ENCODE data around the gene PARVA. TPM values are rescaled to one million over a fixed set of nuclear protein-coding genes. Genes with fewer than 3 reads are reported as not detected.

The PARVA gene
- polyA plus RNA-seq, 2 of the 4 experiments (the other 2 are of a cell fraction) = 25.5 to 26.1 TPM

DNA sequence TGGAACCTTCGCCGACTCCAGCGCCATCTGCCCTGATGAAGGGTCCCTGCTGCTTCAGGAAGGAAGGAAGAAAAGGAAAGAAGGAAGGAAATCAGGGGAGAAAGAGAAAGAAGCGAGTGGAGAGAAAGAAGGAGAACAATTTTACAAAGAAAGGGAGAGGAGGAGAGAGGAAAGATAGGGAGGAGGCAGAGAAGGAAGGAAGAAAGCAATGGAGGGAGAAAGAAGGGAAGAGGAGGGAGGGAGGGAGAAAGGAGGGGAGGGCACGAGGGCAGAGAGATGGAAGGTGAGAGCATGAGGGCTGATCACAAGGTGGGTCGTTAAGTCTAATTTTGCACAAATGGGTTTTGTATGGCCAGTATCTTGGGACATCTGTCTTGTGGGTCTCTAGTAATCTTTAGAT is 39.2 kb downstream of the PARVA start:
- ChIA-PET POLR2A (no interaction called here), CTCF (no interaction called here)
- no peak for DNase-seq (ENCODE audit: low read depth in 1 of 2, low spot score in 1 of 2)
- H3K4me3 ChIP-seq = no peak overlapping the region
- no peak for TF ChIP-seq ZNF302 (CRISPR knock-in tag; IDR thresholded peaks at IDR 0.05)
- TF ChIP-seq, protein P1, sequence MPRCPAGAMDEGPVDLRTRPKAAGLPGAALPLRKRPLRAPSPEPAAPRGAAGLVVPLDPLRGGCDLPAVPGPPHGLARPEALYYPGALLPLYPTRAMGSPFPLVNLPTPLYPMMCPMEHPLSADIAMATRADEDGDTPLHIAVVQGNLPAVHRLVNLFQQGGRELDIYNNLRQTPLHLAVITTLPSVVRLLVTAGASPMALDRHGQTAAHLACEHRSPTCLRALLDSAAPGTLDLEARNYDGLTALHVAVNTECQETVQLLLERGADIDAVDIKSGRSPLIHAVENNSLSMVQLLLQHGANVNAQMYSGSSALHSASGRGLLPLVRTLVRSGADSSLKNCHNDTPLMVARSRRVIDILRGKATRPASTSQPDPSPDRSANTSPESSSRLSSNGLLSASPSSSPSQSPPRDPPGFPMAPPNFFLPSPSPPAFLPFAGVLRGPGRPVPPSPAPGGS (IDR thresholded peaks at IDR 0.05) = no peak
- TF ChIP-seq RCOR1 (IDR thresholded peaks at IDR 0.05; ENCODE audit: low read depth, low read length) = no peak
- no peak for TF ChIP-seq NPAS2 (CRISPR knock-in tag; IDR thresholded peaks at IDR 0.05; ENCODE audit: borderline replicate concordance)
- TF ChIP-seq RNF2 (IDR thresholded peaks at IDR 0.05; ENCODE audit: borderline replicate concordance, low read depth) = no peak
- no peak overlapping the region for H3K4me2 ChIP-seq
- no peak for FAIRE-seq
- no peaks in the 10 kb centered on the region for H3K9me3 ChIP-seq
- H3K27ac ChIP-seq = 0 out of 6 replicates have a peak overlapping the region, but pooled peaks of 1 of the 2 experiments have one; percentile 11
- peaks cover 16% of the 10 kb centered on the region for H3K4me1 ChIP-seq
- WGBS (ENCODE audit: missing lambda C conversion rate) = 91% methylated on average over 6 of the region's 6 CpGs
- ATAC-seq = no peak

DNA sequence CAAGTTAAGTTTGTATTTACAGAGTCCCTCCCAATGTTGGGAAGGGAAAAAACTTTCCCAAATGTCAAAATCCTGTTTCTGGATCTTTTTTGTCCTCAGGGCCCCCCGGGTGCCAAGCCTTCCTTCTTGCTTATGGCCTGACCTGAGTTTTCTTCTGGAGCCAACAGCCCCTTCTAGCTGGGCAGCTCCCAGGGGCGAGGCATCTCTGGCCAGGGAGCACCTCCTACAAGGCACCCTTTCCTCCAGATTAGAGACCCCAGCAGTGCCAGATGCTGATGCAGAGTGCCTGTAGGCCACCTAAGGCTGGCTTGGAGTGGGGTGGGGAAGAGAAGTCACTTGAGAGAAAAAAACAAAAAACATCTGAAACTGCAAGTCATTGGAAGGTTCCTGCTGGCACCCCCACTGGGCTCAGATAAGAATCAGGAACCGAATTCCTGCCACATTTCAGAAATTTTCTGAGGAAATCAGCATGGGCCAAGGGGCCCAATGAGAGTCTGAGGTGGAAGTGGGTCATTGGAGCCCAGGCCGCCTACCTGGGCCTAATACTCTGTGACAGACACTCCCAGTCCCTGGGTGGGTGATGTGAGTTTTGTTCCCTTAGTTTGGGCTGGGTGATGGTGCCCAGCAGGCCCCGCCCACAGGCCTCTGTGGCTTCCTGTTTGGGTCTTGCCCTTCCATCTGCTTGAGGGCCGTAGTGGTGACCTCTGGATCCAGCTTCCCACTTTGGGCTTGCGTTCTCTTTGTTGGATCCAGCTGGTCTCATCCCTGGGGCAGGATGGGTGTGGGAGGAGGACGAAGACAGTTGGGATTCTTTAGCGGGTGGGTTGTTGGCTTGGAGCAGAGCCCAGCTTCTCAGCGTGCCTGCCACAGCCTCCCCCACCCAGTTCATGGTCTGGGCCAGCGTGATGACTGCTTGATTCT is 40.6 kb downstream of the PARVA start:
- 92% methylated on average over 11 of the region's 11 CpGs for WGBS (ENCODE audit: missing lambda C conversion rate)
- peak; percentile 33; the same call in 1 of the 2 replicates for TF ChIP-seq NFE2L2 (conservative IDR thresholded peaks at IDR 0.05; ENCODE audit: low read length)
- no peak for TF ChIP-seq NR3C1 (IDR thresholded peaks at IDR 0.05)
- TF ChIP-seq, protein P2, sequence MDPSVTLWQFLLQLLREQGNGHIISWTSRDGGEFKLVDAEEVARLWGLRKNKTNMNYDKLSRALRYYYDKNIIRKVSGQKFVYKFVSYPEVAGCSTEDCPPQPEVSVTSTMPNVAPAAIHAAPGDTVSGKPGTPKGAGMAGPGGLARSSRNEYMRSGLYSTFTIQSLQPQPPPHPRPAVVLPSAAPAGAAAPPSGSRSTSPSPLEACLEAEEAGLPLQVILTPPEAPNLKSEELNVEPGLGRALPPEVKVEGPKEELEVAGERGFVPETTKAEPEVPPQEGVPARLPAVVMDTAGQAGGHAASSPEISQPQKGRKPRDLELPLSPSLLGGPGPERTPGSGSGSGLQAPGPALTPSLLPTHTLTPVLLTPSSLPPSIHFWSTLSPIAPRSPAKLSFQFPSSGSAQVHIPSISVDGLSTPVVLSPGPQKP (IDR thresholded peaks at IDR 0.05; ENCODE audit: low read depth, low read length) = no peak
- TF ChIP-seq POLR2A (IDR thresholded peaks at IDR 0.05; ENCODE audit: low read length) = no peak
- no peaks in the 10 kb centered on the region for H3K9me3 ChIP-seq
- CTCF ChIA-PET = interaction anchor here (0.6 to 1.3 kb wide), 5 partner anchors 87 to 1889 kb away, joined by 3 to 5 read pairs (median 3); no protein-coding TSS in a partner anchor
- FAIRE-seq = no peak
- H3K4me1 ChIP-seq = 0 out of 3 replicates have a peak, but pooled peaks cover 4% of the 10 kb centered on the region
- no peak for DNase-seq (ENCODE audit: low read depth in 1 of 2, low spot score in 1 of 2)
- H3K4me2 ChIP-seq = no peak overlapping the region
- no peak overlapping the region for H3K4me3 ChIP-seq
- ATAC-seq = no peak; a peak in 2 of 6 replicates
- H3K27ac ChIP-seq = peak overlapping the region in 1 of 2 experiments; percentile 63; a peak in 3 of 6 replicates
- POLR2A ChIA-PET = no interaction called here

DNA sequence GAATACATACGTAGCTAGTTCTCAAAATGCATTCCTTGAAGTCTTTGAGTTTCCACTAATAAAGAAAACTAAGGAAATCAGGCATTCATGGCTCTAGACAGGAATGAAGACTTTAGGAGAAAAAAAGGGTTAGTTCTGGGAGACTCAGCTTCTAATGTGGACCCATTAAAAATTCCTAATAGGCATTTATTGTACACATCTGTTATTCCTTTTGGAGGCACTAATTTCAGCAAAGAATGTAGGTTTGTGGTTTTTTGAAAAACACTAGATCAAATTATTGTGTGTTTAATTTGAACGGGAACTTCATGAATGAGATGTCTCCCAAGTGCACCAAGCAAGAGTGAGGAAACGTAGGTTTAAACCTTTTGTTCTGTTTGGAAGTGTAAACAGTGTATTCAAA is 42.7 kb downstream of the PARVA start:
- Histone ChIP-seq H3K27ac (no peak overlapping the region), H3K4me3 (no peak overlapping the region), H3K4me1 (0 out of 3 replicates have a peak, but pooled peaks cover 4% of the 10 kb centered on the region), H3K4me2 (no peak overlapping the region), H3K9me3 (no peaks in the 10 kb centered on the region)
- ChIA-PET POLR2A (no interaction called here), CTCF (interaction anchor here (1.2 to 2.5 kb wide), 3 partner anchors 10 to 468 kb away, joined by 3 to 11 read pairs (median 4); partner anchors contain the start of gene PARVA)
- 88% methylated on average over 3 of the region's 3 CpGs for WGBS (ENCODE audit: missing lambda C conversion rate)
- FAIRE-seq = no peak
- no peak for DNase-seq (ENCODE audit: low read depth in 1 of 2, low spot score in 1 of 2)
- TF ChIP-seq, protein P3, sequence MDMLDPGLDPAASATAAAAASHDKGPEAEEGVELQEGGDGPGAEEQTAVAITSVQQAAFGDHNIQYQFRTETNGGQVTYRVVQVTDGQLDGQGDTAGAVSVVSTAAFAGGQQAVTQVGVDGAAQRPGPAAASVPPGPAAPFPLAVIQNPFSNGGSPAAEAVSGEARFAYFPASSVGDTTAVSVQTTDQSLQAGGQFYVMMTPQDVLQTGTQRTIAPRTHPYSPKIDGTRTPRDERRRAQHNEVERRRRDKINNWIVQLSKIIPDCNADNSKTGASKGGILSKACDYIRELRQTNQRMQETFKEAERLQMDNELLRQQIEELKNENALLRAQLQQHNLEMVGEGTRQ (IDR thresholded peaks at IDR 0.05) = no peak
- no peak for TF ChIP-seq SMC3 (IDR thresholded peaks at IDR 0.05)
- TF ChIP-seq, protein P4, sequence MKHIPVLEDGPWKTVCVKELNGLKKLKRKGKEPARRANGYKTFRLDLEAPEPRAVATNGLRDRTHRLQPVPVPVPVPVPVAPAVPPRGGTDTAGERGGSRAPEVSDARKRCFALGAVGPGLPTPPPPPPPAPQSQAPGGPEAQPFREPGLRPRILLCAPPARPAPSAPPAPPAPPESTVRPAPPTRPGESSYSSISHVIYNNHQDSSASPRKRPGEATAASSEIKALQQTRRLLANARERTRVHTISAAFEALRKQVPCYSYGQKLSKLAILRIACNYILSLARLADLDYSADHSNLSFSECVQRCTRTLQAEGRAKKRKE (CRISPR knock-in tag; IDR thresholded peaks at IDR 0.05; ENCODE audit: low read depth) = no peak
- no peak for TF ChIP-seq CEBPB (IDR thresholded peaks at IDR 0.05)
- no peak for TF ChIP-seq GATA3 (IDR thresholded peaks at IDR 0.05; ENCODE audit: borderline replicate concordance)
- no peak for TF ChIP-seq FOSL2 (IDR thresholded peaks at IDR 0.05)
- TF ChIP-seq FOSL2 (CRISPR knock-in tag; IDR thresholded peaks at IDR 0.05) = no peak
- no peak for ATAC-seq

Data from A549 (cell line).